Endodermal cell (in vitro differentiated cells): ENCODE measurements around the gene PRDM5. TPM values are rescaled to one million over a fixed set of nuclear protein-coding genes. Genes with fewer than 3 reads are reported as not detected.

ENCODE experiments used
- DNase-seq: peaks from one replicate; pipeline ENCODE4 v3.0.0-alpha.2; 2017
- H3K27ac ChIP-seq: 2 replicates; pipeline ENCODE4 v1.5.1; 2013; ENCODE audit warnings: mild to moderate bottlenecking, low read depth, low read length, moderate library complexity
- H3K27me3 ChIP-seq: 2 replicates; pipeline ENCODE4 v1.6.1; 2013; ENCODE audit warnings: mild to moderate bottlenecking, low read length, moderate library complexity; ENCODE audit not compliant: insufficient read depth, control insufficient read depth, poor library complexity, severe bottlenecking
- H3K36me3 ChIP-seq: 2 replicates; pipeline ENCODE4 v1.7.0; 2013; ENCODE audit warnings: mild to moderate bottlenecking, low read length, moderate library complexity; ENCODE audit not compliant: control insufficient read depth, insufficient read depth
- H3K4me1 ChIP-seq: one replicate; pipeline ENCODE4 v1.7.0; 2013; ENCODE audit warnings: low read length; ENCODE audit not compliant: control insufficient read depth, insufficient read depth
- H3K4me3 ChIP-seq: 2 replicates; pipeline ENCODE4 v1.5.1; 2013; ENCODE audit warnings: mild to moderate bottlenecking, low read length, moderate library complexity
- H3K9ac ChIP-seq: 2 replicates; pipeline ENCODE4 v1.6.1; 2013; ENCODE audit warnings: mild to moderate bottlenecking, low read length, moderate library complexity; ENCODE audit not compliant: poor library complexity, severe bottlenecking; ENCODE audit errors: extremely low read depth
- H3K9me3 ChIP-seq: 2 replicates; pipeline ENCODE4 v1.6.1; 2013; ENCODE audit warnings: mild to moderate bottlenecking, low read length, moderate library complexity; ENCODE audit not compliant: control insufficient read depth
- H3K27ac Mint-ChIP-seq: 2 replicates; pipeline ENCODE4 v1.8.0; 2020; ENCODE audit warnings: mixed read lengths
- H3K27me3 Mint-ChIP-seq: 2 replicates; pipeline ENCODE4 v1.8.0; 2021; ENCODE audit warnings: mild to moderate bottlenecking, mixed read lengths; ENCODE audit not compliant: insufficient read depth
- H3K36me3 Mint-ChIP-seq: 2 replicates; pipeline ENCODE4 v1.8.0; 2020; ENCODE audit warnings: low read depth, mixed read lengths
- H3K4me1 Mint-ChIP-seq: 2 replicates; pipeline ENCODE4 v1.8.0; 2020; ENCODE audit warnings: mixed read lengths
- H3K4me3 Mint-ChIP-seq: 2 replicates; pipeline ENCODE4 v1.8.0; 2020; ENCODE audit warnings: mild to moderate bottlenecking, moderate library complexity, mixed read lengths
- H3K9me3 Mint-ChIP-seq: 2 replicates; pipeline ENCODE4 v1.8.0; 2020; ENCODE audit warnings: mild to moderate bottlenecking, mixed read lengths
- CTCF ChIP-seq: fragments of 200-600 bp; sonication (generic); conservative IDR thresholded peaks from 2 replicates; pipeline ENCODE4 v1.5.0; 2021; ENCODE audit warnings: antibody characterized with exemption, mild to moderate bottlenecking
- WGBS, 2 experiments: methylation state at CpG; one replicate each; pipeline versions ENCODE4 v1.1.5 to v1.1.7; 2013; ENCODE audit warnings: missing lambda C conversion rate in 2 of 2, mixed read lengths in 1 of 2; ENCODE audit not compliant: insufficient coverage in 1 of 2, insufficient read length in 1 of 2; 5-methylcytosine and 5-hydroxymethylcytosine counted together
- total RNA-seq, 2 donors: library from RNA; stranded (reverse); fragmentation: NEBNext Ultra II Directional in 1 of 2; extraction: Animal tissue kit (Norgen Biotek cat#: 25700) in 1 of 2; gene quantifications; 2 replicates in 1 of 2; 3 replicates in 1 of 2; pipeline ENCODE4 v1.2.1, GENCODE V29; 2021

Gene PRDM5
- total RNA-seq, 2 donors from 2014 or later = 18.3 to 19.1 TPM

GRCh38 chr4:120921456-120922380 lies 808 bp downstream of the PRDM5 start:
- peak overlapping the region; percentile 10 for H3K27ac Mint-ChIP-seq
- Histone ChIP-seq H3K4me1 (peaks cover 2% of the 10 kb centered on the region), H3K4me3 (peak overlapping the region; percentile 86), H3K27me3 (peaks cover 11% of the 10 kb centered on the region), H3K9me3 (no peaks in the 10 kb centered on the region), H3K36me3 (no peaks in the 10 kb centered on the region), H3K9ac (peak overlapping the region; percentile 45), H3K27ac (peak overlapping the region; percentile 67)
- peaks cover 7% of the 10 kb centered on the region for H3K27me3 Mint-ChIP-seq
- no peak for TF ChIP-seq CTCF
- DNase-seq = peak; percentile 78
- 3 to 10% methylated on average over 4 to 51 of the region's 51 CpGs for whole genome bisulfite sequencing, 2 experiments
- no peaks in the 10 kb centered on the region for H3K36me3 Mint-ChIP-seq
- peak overlapping the region; percentile 86 for H3K4me3 Mint-ChIP-seq
- H3K4me1 Mint-ChIP-seq = peaks cover 33% of the 10 kb centered on the region
- H3K9me3 Mint-ChIP-seq = no peaks in the 10 kb centered on the region

GRCh38 chr4:120920666-120921065 lies 1.9 kb downstream of the PRDM5 start:
- Histone ChIP-seq H3K36me3 (no peaks in the 10 kb centered on the region), H3K27me3 (peaks cover 13% of the 10 kb centered on the region), H3K4me3 (no peak overlapping the region), H3K9ac (no peak overlapping the region), H3K9me3 (no peaks in the 10 kb centered on the region), H3K27ac (no peak overlapping the region), H3K4me1 (peaks cover 2% of the 10 kb centered on the region)
- Mint-ChIP-seq H3K4me1 (peaks cover 38% of the 10 kb centered on the region), H3K36me3 (no peaks in the 10 kb centered on the region), H3K27me3 (peaks cover 9% of the 10 kb centered on the region), H3K4me3 (no peak overlapping the region), H3K9me3 (no peaks in the 10 kb centered on the region), H3K27ac (no peak overlapping the region)
- 96% methylated on average over 2 of the region's 2 CpGs for WGBS, 2 experiments
- no peak for DNase-seq
- no peak for TF ChIP-seq CTCF

- H3K4me1 Mint-ChIP-seq = peaks cover 41% of the 10 kb centered on the region
Measured at GRCh38 chr4:120919358-120919757, 3.2 kb downstream of the PRDM5 start.

More at GRCh38 chr4:120919358-120919757, 3.2 kb downstream of the PRDM5 start:
- no peaks in the 10 kb centered on the region for H3K36me3 Mint-ChIP-seq
- Histone ChIP-seq H3K9me3 (no peaks in the 10 kb centered on the region), H3K9ac (no peak overlapping the region), H3K4me1 (peaks cover 2% of the 10 kb centered on the region), H3K27ac (no peak overlapping the region), H3K27me3 (peaks cover 22% of the 10 kb centered on the region), H3K36me3 (no peaks in the 10 kb centered on the region), H3K4me3 (no peak overlapping the region)
- H3K4me3 Mint-ChIP-seq = no peak overlapping the region
- WGBS, 2 experiments = 100% methylated on average over 1 of the region's 1 CpG
- DNase-seq = no peak
- peak; percentile 43 for TF ChIP-seq CTCF
- no peaks in the 10 kb centered on the region for H3K9me3 Mint-ChIP-seq
- H3K27me3 Mint-ChIP-seq = peaks cover 16% of the 10 kb centered on the region
- no peak overlapping the region for H3K27ac Mint-ChIP-seq
